ENCODE results near the gene KANTR.

KANTR gene

DNA sequence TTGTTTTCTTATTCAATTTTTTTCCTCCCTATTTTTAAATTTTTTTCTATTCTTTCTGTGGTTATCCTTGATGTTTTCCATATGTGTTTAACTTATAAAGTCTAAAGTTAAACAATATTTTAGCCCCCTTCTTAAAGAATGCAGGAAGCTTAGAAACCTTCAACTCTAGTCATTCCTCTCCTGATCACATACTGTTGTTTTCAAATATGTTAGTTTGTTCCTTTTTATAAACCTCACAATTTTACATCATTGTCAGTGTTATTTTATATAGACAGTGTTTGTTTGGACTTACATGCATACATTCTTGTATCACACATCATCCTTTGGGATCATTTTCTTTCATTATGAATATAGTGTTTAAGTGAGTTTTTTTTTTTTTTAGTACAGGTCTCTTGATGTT, 31.6 kb downstream of the KANTR start:
- TF ChIP-seq RAD21 (IDR thresholded peaks at IDR 0.05; ENCODE audit: low read depth) = no peak
- no peak for TF ChIP-seq NFIC (IDR thresholded peaks at IDR 0.05)
- TF ChIP-seq, protein P1, sequence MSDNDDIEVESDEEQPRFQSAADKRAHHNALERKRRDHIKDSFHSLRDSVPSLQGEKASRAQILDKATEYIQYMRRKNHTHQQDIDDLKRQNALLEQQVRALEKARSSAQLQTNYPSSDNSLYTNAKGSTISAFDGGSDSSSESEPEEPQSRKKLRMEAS (IDR thresholded peaks at IDR 0.05) = no peak
- TF ChIP-seq TCF12 (IDR thresholded peaks at IDR 0.05; ENCODE audit: low read depth) = no peak
- TF ChIP-seq TEAD4 (IDR thresholded peaks at IDR 0.05) = no peak
- no peak for TF ChIP-seq TAF1 (IDR thresholded peaks at IDR 0.05; ENCODE audit: low read depth)
- TF ChIP-seq, protein P2, sequence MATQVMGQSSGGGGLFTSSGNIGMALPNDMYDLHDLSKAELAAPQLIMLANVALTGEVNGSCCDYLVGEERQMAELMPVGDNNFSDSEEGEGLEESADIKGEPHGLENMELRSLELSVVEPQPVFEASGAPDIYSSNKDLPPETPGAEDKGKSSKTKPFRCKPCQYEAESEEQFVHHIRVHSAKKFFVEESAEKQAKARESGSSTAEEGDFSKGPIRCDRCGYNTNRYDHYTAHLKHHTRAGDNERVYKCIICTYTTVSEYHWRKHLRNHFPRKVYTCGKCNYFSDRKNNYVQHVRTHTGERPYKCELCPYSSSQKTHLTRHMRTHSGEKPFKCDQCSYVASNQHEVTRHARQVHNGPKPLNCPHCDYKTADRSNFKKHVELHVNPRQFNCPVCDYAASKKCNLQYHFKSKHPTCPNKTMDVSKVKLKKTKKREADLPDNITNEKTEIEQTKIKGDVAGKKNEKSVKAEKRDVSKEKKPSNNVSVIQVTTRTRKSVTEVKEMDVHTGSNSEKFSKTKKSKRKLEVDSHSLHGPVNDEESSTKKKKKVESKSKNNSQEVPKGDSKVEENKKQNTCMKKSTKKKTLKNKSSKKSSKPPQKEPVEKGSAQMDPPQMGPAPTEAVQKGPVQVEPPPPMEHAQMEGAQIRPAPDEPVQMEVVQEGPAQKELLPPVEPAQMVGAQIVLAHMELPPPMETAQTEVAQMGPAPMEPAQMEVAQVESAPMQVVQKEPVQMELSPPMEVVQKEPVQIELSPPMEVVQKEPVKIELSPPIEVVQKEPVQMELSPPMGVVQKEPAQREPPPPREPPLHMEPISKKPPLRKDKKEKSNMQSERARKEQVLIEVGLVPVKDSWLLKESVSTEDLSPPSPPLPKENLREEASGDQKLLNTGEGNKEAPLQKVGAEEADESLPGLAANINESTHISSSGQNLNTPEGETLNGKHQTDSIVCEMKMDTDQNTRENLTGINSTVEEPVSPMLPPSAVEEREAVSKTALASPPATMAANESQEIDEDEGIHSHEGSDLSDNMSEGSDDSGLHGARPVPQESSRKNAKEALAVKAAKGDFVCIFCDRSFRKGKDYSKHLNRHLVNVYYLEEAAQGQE (IDR thresholded peaks at IDR 0.05; ENCODE audit: low read depth) = no peak
- TF ChIP-seq FOXM1 (IDR thresholded peaks at IDR 0.05; ENCODE audit: borderline replicate concordance, low read depth) = no peak
- TF ChIP-seq ZBTB7A (IDR thresholded peaks at IDR 0.05; ENCODE audit: low read depth) = no peak
- TF ChIP-seq CEBPB (IDR thresholded peaks at IDR 0.05) = no peak
- TF ChIP-seq EP300 (IDR thresholded peaks at IDR 0.05; ENCODE audit: borderline replicate concordance) = no peak

DNA sequence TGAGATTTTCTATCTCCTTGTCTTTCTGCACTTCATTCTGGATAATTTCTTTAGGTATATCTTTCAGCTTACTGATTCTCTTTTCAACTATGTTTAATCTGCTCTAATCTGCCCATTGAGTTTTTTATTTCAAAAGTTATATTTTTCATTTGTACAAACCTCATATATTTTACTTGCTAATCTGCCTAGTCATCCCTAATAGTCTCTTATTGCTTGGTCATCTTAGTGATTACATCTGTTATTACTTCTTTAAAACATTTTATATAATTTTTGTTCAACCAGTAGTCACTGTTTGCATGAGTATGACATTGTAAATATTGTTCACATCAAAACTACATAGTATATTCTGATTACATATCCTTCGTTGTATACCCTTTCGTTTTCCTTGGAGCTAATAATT, 32.4 kb downstream of the KANTR start:
- TF ChIP-seq, protein P1 (IDR thresholded peaks at IDR 0.05) = no peak
- no peak for TF ChIP-seq YY1 (IDR thresholded peaks at IDR 0.05; ENCODE audit: low read depth)
- TF ChIP-seq TEAD4 (IDR thresholded peaks at IDR 0.05) = no peak
- TF ChIP-seq RAD21 (IDR thresholded peaks at IDR 0.05; ENCODE audit: low read depth) = no peak
- no peak for TF ChIP-seq NFIC (IDR thresholded peaks at IDR 0.05)
- no peak for TF ChIP-seq EGR1 (IDR thresholded peaks at IDR 0.05)
- TF ChIP-seq CREB1 (IDR thresholded peaks at IDR 0.05; ENCODE audit: low read depth) = no peak
- TF ChIP-seq, protein P3, sequence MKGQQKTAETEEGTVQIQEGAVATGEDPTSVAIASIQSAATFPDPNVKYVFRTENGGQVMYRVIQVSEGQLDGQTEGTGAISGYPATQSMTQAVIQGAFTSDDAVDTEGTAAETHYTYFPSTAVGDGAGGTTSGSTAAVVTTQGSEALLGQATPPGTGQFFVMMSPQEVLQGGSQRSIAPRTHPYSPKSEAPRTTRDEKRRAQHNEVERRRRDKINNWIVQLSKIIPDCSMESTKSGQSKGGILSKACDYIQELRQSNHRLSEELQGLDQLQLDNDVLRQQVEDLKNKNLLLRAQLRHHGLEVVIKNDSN (IDR thresholded peaks at IDR 0.05) = no peak
- TF ChIP-seq ZBTB7A (IDR thresholded peaks at IDR 0.05; ENCODE audit: low read depth) = no peak
- TF ChIP-seq TCF12 (IDR thresholded peaks at IDR 0.05; ENCODE audit: low read depth) = no peak
- no peak for TF ChIP-seq FOXM1 (IDR thresholded peaks at IDR 0.05; ENCODE audit: borderline replicate concordance, low read depth)
- TF ChIP-seq, protein P2 (IDR thresholded peaks at IDR 0.05; ENCODE audit: low read depth) = no peak

DNA sequence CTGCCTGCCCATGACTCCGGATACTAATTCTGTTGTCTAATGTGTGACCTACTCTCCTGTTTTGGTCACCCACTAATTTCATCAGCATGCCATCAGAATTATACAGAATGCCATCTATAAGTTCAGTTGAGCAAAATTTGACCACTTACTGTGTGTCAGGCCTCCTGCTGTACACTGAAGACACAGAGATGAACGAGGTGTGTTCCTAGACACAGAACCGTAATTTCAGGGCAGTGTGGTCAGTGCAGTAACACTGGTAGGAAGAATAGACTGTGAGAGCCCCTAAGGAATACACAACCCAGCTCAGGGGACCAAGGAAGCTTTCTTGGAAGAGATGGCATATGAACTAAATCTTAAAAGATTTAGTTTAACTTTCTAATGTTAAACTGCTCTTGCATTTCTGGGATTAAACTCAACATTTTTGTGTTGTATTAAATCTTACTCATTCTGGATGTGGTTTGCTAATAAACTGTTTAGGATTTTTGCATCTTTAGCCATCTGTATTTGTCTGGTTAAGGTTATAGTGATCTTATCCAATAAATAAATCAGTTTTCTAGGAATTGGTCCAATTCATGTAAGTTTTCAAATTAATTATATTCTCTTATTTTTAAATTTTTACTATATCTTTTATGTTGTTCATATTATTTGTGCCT, 34.3 kb downstream of the KANTR start:
- TF ChIP-seq TEAD4 (IDR thresholded peaks at IDR 0.05) = no peak
- TF ChIP-seq TCF12 (IDR thresholded peaks at IDR 0.05; ENCODE audit: low read depth) = no peak
- no peak for TF ChIP-seq CEBPB (IDR thresholded peaks at IDR 0.05)
- TF ChIP-seq TAF1 (IDR thresholded peaks at IDR 0.05; ENCODE audit: low read depth) = no peak
- TF ChIP-seq, protein P2 (IDR thresholded peaks at IDR 0.05; ENCODE audit: low read depth) = no peak
- TF ChIP-seq, protein P1 (IDR thresholded peaks at IDR 0.05) = no peak
- no peak for TF ChIP-seq NFIC (IDR thresholded peaks at IDR 0.05)
- TF ChIP-seq YY1 (IDR thresholded peaks at IDR 0.05; ENCODE audit: low read depth) = no peak
- TF ChIP-seq, protein P3 (IDR thresholded peaks at IDR 0.05) = no peak
- no peak for TF ChIP-seq ZBTB7A (IDR thresholded peaks at IDR 0.05; ENCODE audit: low read depth)
- no peak for TF ChIP-seq EGR1 (IDR thresholded peaks at IDR 0.05)
- TF ChIP-seq RAD21 (IDR thresholded peaks at IDR 0.05; ENCODE audit: low read depth) = no peak
- no peak for TF ChIP-seq FOXM1 (IDR thresholded peaks at IDR 0.05; ENCODE audit: borderline replicate concordance, low read depth)
- TF ChIP-seq EP300 (IDR thresholded peaks at IDR 0.05; ENCODE audit: borderline replicate concordance) = no peak
- no peak for TF ChIP-seq CREB1 (IDR thresholded peaks at IDR 0.05; ENCODE audit: low read depth)

DNA sequence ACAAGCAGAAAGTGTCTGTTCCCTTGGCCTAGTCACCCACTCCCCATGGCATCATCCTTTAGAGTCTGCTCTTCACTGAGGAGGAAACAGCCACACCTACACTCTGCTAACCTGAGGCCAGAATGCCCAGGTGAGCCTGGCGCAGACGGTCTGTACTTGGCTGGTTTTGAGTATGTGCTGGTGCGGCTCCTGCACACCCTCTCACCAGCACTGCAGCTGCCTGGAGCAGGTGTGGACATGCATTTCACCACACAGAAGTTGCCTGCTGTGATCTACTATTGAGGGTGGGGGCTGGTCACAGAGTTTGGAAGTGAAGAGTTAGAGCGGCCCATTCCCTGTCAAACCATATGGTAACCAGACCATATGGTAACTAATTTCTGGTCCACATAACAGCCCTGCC, 39.5 kb downstream of the KANTR start:
- TF ChIP-seq, protein P2 (IDR thresholded peaks at IDR 0.05; ENCODE audit: low read depth) = no peak
- no peak for TF ChIP-seq EP300 (IDR thresholded peaks at IDR 0.05; ENCODE audit: borderline replicate concordance)

Measured in Ishikawa (cell line).